Anterior cingulate cortex (tissue), 58 donors: ENCODE measurements around the gene IGFN1.

Source experiments
- DNase-seq, 58 donors: peaks; one replicate each; lab custom pipeline; 2025; lab: John Stamatoyannopoulos, UW

Gene IGFN1

DNA sequence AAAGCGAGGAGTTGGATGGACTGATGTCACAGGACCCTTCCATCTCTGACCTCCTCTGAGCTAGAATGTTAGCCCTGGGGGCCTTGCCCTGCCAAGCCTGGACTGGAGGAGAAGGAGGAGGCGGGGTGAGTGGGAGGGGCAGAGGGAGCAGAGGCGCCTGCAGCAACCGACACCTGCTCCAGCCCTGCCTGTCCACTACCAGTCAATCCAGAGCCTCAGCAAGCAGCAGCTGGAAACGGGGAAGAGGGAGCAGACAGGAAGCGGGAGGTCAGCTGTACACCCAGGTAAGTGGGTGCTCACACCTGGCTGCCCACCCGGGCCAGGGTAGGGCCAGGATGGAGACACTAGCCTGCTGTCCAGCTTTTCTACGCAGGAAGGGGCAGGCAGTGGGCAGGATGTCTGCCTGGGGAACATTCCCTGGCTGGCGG is at the start of gene IGFN1:
IGFN1 (plus strand) TSS at position 201 of the 428 bp plus-strand sequence. CDS start 2,470 bp downstream, outside the sequence.
- DNase-seq: no peak

DNA sequence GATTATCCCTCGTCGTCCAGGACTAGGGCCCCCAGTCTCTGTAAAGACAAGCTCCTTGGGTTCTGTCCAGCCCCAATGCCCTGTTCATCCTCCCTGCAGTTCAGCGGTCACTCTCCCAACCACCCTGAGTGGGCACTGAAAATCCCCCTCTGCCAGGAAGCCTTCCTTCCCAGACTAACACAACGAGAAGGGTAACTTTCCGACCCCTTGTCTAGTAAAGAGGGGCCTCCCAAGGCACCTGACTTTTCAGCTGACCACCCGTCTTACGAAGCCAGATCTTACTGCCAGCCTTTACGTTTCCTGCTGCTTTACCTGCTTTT is 49.7 kb upstream of the IGFN1 start:
- no peak for DNase-seq

DNA sequence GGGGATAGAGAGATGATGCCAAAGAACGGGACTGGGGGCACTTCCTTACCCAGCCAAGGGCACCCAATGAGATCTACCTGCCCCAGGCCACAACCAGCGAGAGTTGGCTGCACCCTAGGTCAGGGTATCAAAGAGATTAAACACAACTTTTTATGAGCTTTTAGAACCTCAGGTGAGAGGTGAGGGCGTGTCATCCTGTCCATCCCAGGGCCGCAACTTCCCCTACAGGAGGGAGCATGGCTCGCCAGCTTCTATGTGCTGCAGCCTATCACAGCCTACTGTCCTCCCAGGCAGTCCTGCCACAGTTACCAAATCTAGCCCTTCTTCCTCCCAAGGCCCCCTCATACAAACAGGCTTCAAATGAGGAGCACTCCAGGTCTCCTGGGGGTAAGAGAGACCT is 49.2 kb upstream of the IGFN1 start:
- DNase-seq: no peak

DNA sequence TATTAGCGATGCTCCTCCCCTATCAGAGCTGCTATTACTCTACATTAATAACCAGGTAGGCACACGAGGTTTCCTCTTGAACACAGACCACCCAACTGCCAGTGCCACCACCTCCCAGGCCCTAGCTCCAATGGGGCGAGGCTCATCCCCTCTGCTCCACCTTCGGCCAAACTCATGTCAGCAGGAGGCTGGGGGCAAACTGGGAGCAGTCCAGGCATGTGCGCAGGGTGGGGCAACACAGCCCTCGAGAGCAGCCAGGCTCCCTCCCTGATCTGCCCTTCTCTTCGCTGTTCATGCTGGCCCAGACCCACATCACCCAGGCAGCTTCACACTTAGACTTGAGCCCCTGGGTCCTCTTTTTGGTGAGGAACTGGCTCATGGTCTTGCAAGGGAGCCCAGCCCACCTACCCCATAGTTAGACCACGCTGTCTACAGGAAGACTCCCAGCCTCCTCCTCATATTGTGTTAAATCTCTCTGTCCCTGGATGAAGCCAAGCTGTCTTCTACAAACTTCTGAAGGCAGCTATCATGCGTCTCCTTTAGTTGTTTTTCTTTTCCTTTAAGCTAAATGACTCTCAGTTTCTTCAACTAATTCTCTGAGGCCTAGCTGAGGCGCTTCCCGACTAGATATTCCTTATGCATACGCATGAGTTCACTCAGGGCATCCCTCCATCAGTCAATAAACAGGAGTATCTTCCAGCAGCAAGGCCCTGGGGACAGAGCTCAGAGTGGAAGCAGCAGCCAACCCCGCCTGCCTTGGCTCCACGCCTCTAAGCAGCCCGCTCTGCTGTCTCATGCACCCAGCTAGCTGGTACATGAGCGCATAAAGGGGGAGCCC is 48.4 kb upstream of the IGFN1 start:
- peak in 12 of 58 donors; percentile 3 to 24 (median 12) for DNase-seq

DNA sequence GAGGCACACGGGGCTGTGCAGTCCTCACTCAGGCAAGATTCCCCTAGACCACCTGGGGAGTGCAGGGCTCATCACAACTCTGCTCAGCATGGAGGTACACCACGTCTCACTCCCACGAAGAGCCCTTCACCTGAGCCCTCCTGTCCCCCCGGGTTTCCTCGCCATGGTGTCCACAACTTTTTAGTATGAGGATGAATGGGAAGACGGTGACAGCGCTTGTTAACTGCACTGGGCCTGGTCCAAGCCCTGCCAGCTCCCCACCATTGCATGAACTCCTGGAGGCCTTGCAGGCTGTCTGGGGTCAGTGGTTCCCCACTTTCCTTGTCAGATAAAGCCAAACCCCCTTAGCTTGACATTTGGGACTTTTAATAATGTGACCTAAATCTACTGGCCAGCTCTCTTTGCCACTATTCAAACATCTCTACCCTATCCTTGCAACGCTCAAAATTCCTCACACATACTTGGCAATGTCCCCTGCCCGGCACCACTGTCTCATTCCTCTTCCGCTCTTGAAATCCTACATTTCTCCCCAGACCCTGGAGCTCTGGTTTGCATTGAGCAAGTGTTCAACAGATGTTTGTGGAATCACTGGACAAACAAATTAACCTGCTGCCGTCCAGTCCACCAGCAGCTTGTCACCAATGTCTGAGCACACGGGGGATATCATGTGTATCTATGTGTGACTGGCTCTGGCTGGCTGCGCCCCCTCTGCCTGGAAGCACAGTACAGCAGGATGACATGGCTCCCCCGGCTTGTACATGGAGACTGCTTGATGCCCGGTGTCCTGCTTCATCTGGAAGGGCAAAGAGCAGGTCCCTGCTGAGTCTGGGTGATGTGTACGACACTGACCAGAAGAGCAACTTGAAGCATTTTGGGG is 47.5 kb upstream of the IGFN1 start:
- no peak for DNase-seq

DNA sequence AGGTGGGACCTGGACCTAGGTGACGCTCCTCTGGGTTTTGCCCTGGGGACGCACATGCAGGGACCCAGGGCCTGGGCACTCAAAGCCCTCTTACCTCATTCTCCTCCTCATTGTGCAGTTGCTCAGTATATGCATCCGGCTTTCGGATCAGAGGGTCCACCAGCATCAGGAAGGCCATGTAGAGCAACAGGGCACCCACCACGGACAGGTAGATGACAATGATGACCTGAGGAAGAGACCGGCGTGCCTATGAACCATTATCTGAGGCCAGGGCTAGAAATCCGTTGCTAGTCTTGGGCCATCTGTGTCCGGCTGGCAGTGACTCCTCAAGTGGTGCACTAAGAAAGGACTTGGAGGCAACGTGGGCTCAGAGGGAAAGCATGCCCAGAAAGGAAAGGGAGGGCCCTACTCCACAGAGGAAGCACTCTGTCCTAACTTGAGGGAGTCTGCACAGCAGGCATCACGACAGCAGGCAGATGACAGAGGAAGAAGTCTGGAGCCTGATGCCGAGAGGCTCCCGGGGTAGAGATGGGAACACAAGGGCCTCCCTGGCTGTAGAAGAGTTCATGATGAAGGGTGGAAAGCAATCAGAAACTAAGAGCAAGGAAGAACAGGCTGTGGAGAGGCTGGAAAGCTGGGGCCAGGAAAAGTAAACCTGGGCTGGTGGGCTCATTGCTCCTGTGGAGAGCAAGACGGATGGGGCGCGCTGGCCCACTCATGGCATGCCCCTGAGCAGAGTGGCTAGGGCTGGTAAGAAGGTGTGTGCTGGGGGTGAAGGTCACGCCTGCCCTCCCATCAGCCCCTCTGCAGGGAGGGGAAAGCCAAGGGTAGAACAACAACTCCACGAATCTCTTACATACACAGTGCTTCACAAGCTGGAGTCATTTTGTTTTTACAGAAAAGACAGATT is 46.6 kb upstream of the IGFN1 start:
- peak in 20 of 58 donors; percentile 5 to 43 (median 20) for DNase-seq

DNA sequence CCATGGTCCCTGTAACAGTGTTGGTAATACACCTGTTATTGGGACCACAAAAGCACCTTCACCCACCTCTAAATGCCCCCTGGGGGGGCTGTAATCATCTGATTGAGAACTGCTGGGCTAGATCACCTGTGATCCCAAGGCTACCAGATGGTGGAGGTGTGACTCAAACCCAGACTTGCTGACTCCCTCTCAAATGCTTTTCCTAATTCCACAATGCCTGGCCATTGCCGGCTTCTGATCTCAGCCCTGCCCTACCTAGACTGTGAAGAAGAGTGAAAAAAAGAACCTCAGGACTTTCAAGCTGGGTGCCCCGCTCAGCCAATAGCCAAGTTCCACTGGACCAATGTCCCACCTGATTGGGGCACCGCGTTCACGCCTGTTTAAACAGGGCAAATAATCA is 45.9 kb upstream of the IGFN1 start:
- DNase-seq: no peak

DNA sequence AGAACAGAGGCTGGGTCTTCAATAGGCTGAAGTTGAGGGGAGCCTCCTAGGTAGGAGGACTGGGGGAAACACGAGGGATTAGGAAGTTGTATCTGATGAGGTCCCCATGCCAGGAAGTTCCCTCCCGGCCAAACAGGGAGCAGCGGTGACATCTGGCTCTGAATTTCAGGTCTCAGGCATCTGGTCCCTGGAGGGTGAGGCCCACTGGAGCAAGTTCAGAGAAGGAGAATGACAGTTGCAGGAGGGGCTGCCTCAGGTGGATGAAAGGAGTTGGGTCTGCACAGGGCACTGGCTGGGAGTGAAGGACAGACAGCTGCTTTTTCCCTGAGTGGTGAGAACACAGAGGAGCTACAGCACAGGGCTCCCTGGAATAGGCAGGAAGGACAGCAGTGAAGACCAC is 45.5 kb upstream of the IGFN1 start:
- DNase-seq: no peak

DNA sequence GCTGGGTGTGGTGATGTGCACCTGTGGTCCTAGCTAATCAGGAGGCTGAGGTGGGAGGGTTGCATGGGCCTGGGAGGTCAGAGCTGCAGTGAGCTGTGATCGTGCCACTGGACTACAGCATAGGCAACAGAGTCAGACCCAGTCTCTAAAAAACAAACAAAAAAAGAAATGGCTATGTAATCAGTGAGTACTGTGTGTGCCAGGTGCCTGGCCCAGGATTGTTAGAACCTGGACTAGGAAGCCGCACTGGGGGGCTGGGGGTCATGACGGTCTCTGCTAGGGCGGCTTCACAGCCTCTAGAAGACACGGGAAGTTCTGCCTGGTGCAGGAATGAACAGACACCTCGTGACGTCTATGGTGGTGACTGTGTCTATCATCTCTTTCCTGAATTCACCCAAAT is 44.8 kb upstream of the IGFN1 start:
- no peak for DNase-seq

DNA sequence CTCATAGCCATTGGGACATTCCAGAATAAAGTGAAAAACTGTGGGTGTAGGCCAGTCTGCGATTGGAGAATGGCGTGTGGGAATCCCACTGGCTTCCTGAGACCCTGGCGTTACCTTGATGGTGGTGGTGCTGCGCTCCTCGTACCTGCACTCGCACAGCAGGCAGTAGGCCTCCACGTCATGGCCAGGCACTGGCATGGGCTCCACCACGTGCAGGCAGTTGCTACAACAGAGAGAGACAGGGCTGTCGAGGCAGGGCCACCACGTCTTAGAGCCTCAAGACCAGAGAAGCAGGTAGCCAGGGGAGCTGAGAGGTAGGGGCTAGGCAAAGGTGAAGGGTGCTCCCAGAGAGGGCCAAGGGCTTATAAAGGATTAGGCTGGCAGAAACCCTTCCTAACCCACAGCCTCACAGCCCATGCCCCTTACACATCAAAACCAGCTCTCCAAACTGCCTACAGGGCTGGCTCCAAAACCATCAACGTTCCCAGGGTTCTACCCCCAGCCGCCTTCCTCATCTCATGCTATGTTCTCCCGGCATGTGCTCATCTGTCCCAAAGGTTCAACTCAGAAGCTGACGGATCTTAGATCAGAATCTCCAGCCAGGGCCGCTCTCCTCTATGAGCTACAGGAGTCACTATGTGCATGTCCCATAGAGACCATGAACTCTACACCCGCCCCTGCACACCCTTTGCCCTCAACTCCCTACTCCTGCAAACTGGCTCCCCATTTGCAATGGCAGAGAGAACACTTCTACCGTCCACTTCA is 43.8 kb upstream of the IGFN1 start:
- DNase-seq: no peak

DNA sequence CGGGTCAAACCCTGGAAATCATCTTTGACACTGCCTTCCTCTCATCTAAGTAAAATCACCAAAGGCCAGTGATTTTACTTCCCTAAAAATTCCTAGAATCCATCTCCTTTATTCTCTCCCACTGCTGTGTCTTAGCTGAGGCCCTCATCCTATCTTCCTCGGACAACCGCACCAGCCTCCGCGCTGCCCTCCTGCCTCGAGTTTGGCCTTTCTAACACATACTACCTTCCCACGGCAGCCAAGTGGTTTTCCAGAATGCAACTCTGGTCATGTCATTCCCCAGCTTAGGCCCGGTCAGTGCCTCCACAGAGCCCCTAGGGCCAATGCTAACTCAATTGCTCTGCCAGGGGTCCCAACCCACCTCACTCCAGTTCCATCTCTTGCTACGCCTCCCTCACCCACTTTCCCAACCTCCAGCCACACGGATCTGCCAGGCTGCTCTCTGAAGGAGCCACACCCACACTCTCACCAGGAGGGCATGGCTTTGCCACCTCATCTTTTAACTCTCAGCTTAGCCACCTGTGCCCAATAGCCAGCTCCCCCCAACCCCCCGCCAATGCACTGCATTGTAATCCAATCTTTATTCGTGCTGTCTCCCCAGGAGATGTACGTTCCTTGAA is 43.1 kb upstream of the IGFN1 start:
- no peak for DNase-seq

DNA sequence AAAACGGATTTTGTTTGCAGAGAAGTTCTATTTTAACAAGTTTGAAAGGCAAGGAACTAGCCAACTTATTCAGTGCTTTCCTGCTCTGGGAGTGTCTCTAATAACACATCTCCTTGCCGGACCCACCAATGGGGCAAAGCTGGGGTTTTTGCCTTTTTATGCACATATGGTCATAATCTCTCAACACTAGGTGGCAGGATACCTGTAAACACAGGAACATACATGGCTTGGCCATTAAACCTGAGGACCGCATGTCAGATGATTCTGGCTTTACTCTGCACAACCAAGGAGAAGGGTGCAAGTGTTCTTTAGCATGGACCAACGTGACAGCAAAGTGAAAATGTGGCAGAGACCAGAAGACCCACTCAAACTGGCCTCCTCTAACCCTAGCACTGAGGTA is 41.2 kb upstream of the IGFN1 start:
- DNase-seq: no peak

DNA sequence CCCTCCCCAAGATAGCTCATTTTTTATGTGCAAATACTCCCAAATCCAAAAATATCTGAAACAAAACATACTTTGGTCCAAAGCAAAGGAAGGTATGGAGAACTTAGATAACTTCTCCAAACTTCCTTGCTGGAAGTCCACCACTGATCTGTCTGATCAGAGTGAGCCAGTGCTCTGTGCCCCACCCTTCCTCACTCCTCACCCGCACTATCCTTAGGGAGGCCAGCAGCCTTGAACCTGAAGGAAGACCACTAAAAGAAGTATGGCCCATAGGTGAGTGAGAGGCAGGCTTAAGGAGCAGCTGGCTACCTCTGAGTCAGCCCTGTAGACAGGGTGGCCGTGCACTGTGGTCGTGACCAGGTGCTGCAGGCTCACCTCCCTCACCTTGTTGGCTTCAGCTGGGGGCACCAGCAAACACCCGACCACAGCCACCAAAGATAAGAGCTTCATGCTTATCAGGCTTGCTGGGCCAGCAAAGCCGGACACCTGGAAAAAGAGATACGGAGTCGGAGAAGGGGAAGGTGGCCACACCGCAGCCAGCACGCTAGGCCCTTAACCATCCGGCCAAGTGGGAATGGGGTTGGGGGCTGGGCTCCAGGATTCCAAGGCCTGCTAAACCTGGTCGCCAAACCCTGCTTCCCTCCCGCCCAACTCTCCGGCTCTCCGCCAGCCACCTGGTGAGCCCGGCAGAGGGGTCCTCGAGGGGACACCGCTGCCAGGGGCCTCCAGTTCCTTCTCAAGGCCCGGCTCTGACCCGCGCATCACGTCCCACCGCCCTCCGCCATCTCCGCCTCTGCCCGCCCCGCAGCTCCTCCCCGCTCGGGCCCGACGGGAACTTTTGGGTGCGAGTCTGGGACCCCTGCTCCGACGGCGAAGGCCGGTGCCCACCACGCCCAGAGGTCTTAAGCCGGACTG is 36.9 kb upstream of the IGFN1 start:
- peak in 10 of 58 donors; percentile 25 to 84 (median 74) for DNase-seq

DNA sequence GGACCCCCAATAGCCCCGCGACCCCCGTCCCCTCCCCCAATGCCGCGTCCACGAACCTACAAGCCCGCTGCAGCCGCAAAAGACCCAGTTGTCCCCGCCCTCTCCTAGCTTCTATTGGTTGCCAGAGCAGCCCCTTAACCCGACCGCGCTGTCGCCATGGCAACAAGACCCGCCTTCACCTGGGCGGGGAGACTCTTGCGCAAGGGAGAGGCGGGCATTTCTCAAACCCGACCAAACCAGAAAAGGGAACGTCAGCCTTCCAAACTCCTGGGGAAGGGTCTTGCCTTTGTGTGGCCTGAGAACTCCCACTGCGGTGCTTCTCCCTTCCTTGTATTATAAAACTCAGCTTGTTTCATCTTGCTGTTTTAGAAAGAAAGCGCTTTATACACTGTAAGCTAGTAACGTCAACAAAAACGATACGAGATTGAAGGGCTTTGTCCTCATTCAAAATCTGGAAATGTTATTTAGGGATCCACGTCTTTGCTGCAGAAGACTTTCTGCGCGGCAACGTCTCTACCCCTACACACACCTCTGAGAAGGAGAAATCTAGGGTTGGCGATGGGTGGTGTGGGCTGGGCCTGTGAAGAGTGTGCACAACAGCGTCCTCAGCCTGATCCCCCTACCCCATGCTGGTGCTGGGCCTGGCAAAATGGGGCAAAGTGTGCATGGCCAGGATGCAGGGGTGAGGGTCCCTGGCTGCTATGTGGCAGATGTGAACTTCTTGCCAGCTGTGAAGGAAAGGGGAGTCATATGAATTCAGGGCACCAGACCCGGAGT is 36.0 kb upstream of the IGFN1 start, which contains the start of gene TMEM9:
TMEM9 (minus strand) TSS at position 86 of the 777 bp plus-strand sequence. CDS start 551 bp downstream, outside the sequence.
- peak; percentile 76 to 98 (median 93) for DNase-seq

DNA sequence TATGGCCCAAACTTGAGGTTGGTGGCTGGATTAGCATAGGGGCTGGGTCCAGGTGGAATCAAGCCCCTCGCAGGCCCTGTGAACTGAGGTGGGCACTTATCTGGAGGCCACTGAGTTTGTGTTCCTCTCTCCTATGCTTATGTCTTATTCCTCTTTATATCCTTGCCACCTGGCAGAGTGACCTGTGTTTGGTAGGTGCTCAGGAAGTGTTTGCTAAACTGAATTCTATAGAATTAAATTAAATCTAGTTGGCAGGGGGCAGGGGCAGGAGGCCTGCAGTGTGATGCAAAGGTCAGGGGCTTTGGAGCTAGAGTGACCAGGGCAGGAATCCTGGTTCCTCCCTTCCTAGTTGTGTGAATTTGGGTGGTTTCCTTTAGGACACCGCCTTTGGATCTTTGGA is 35.3 kb upstream of the IGFN1 start:
- DNase-seq: no peak

DNA sequence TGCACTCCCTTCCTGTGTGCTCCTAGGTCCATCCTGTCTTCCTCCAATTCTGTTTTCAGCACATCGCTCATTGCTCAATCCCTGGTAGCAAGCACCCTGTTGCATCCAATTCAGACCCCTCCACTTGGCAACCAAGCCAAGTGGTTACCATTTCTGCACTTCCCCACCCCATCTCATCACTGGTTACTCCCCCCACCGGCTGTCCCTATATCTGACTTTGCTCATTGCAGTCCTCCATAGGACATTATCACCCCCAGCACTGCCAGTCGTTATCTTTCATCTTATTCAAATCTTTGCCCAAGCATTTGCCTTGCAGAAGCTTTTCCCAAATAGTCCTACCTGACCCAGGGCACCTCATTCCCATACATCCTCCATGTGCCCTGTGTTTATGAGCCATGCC is 34.3 kb upstream of the IGFN1 start:
- DNase-seq: no peak

DNA sequence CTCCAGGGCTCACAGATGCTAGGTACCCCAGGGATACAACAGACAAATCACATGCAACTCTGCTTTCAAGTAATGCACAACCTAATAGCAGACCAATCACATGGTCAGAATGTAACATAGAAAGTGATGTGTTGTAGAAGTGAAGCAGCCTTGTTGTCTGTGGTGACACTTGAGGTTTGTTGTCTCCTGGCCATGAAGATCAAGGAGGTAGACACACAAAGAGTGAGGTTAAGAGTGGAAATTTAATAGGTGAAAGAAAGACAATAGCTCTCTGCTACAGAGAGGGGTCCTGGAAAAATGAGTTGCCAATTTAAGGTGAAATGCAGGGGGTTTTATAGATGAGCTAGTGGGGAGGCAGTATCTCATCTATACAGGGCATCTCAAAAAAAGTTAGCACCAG is 33.8 kb upstream of the IGFN1 start:
- DNase-seq: no peak
